Coronary artery (tissue), 2 donors: ENCODE measurements around the gene MGAT5.

Source experiments
- DNase-seq: peaks from one replicate; pipeline ENCODE4 v3.0.0-alpha.2; 2017; ENCODE audit warnings: low spot score
- H3K27ac ChIP-seq, 2 donors: fragments of 200-600 bp; sonication (generic); one replicate each; pipeline ENCODE4 v1.5.1; 2016 to 2019
- H3K4me3 ChIP-seq: fragments of 200-600 bp; sonication (generic); 2 replicates; pipeline ENCODE4 v1.5.1; 2016; ENCODE audit warnings: mild to moderate bottlenecking, moderate library complexity
- TF ChIP-seq, protein P1 (sequence below): fragments of 200-600 bp; sonication (generic); IDR thresholded peaks from one replicate; pipeline ENCODE4 v1.5.1; 2019; ENCODE audit warnings: antibody characterized with exemption

MGAT5 gene

DNA sequence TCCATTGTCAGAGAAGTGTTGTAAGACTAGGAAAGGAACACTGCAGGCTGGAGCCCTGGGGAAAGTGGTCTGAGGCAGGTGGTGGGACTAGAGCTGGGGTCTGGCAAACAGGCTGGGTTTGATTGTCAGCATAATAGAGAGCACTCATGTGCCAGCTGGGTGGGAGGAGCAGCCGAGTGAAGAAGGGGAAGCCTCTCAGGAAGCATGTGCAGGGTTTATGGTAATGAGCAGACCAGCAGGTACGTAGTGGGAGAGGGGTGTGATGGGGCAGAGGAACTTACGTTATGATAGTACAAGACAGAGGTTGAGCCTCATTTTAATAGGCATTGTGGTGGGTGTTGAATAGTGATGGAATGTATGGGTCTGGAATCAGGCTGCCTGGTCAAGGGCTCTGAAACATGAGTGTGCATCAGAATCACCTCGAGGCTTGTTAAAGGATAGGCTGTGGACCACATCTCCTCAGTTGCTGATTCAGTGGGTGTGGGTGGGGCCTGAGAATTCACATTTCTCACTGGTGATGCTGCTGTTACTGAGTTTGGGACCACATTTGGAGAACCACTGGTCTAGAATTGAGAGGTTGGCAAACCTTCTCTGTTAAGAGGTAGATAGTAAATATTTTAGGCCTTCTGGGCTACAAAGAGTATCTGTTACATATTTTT lies 1.7 kb upstream of the MGAT5 start:
- H3K4me3 ChIP-seq = no peak overlapping the region
- DNase-seq = no peak
- TF ChIP-seq, protein P1, sequence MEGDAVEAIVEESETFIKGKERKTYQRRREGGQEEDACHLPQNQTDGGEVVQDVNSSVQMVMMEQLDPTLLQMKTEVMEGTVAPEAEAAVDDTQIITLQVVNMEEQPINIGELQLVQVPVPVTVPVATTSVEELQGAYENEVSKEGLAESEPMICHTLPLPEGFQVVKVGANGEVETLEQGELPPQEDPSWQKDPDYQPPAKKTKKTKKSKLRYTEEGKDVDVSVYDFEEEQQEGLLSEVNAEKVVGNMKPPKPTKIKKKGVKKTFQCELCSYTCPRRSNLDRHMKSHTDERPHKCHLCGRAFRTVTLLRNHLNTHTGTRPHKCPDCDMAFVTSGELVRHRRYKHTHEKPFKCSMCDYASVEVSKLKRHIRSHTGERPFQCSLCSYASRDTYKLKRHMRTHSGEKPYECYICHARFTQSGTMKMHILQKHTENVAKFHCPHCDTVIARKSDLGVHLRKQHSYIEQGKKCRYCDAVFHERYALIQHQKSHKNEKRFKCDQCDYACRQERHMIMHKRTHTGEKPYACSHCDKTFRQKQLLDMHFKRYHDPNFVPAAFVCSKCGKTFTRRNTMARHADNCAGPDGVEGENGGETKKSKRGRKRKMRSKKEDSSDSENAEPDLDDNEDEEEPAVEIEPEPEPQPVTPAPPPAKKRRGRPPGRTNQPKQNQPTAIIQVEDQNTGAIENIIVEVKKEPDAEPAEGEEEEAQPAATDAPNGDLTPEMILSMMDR = no peak
- H3K27ac ChIP-seq = no peak overlapping the region

DNA sequence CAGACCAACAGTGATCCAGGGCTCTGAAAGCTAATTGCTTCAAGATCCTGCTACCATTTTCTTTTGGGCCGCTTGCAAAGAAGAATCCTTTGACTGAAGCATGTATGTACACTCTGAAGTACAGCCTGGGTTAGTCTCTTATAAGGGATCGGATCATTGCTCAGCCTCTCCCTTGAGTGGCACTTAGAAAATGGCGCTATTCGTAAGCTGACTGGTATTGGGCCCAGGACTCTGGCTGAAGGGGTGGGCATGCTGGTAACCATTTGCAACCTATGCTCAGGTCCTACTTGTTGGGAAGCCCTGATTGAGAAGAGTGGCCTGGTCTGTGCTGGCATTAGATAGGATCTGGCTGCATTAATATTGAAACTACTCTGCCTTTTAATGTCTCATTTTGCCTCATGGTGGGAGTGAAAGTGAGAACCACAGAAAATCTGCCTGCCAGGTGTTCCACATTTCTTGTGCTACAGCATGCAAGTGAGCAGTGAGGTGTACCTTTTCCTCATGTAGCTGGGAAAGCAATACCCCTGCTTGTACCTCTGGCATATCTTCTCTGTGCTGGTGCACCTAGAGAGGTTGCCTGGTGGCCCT lies 661 bp upstream of the MGAT5 start:
- no peak for DNase-seq
- Histone ChIP-seq H3K4me3 (no peak overlapping the region), H3K27ac (no peak overlapping the region)
- TF ChIP-seq, protein P1 = no peak

DNA sequence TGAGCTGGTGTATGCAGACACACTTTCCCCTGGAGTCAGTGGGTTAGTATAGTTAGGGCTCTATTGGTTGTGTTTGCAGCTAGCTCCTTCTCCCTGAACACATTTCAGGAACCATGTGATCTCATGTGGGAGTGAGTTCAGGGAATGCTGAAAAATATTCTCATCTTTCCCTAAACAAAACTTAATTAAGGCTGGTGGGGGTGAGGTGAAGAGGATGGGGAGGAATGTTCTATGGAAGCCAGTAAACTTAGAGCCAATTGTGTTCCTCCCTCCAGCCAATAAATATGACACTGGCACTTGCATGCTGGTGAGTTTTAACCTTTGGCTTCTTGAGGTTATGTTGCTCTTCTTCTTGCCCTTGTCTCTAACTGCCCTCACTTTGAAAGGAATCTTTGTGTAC lies 952 bp downstream of the MGAT5 start:
- no peak for DNase-seq
- Histone ChIP-seq H3K27ac (no peak overlapping the region), H3K4me3 (no peak overlapping the region)
- TF ChIP-seq, protein P1 = no peak

DNA sequence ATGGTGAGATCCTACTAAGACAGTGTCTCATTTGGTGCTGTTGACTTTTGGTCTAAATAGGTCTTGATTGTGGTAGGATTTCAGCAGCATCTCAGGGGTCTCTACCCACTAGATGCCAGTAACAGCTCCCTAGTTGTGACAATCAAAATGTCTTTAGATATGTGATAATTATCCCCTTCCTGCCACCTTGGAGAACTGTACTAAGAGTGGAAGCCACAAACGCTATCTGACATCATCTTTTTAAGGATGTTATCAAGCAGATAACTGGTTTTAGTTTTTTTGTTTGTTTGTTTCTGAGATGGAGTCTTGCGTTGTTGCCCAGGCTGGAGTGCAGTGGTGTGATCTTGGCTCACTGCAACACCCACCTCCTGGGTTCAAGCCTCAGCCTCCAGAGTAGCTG lies 3.1 kb downstream of the MGAT5 start:
- TF ChIP-seq, protein P1 = no peak
- no peak for DNase-seq
- Histone ChIP-seq H3K27ac (no peak overlapping the region), H3K4me3 (no peak overlapping the region)

DNA sequence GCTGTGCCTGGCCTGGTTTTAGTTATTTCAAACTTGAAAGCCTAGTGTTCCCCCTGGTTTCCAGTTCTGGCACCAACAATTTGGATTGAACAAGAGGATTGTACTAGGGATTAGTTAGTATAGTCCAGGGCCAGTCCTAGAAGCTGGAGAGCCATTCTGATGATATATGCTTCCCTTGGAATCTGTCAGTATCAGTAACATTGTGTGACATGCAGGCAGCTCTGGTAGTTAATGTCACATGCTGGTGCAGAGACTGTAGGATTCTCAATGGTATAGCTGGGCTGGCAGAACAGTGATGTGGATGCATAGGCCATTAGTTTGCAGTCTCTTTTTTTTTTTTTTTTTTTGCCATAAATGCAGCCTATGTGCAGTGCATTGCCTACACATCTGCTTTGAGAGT lies 3.6 kb downstream of the MGAT5 start:
- DNase-seq = no peak
- Histone ChIP-seq H3K27ac (no peak overlapping the region), H3K4me3 (no peak overlapping the region)
- TF ChIP-seq, protein P1 = no peak

DNA sequence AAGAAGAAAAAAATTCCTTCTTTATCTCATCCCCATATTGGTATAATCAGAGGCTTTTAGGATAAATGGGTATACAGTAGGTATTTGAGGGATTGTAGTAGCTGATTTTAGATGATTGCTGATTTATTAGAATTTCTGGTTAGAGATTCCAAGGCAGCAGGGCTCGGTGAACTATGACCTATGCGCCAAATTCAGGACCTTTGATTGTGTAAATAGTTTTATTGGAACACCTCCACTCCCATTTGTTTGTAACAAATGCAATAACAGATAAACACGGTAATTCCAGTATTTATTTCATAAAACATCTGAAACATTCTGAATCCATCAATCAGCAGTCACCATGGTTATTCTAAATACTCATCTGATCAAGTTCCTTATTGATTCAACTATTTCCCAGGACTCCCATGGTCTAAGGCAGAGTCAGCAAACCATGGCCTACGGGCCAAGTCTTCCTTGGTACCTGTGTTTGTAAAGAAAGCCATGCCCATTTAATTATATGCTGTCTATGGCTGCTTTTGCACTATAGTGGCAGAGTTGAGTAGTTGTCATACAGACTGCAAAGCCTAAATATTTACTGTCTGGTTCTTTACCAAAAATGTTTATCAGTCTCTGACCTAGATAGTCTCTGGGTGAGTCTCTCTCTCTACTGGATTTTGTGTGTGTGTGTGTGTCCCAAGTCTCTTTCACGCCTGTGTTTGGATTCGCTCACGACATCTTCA lies 4.3 kb downstream of the MGAT5 start:
- Histone ChIP-seq H3K4me3 (no peak overlapping the region), H3K27ac (no peak overlapping the region)
- TF ChIP-seq, protein P1 = no peak
- DNase-seq = no peak
